ENCODE results near the gene APOBEC3A. TPM values are rescaled to one million over a fixed set of nuclear protein-coding genes. Genes with fewer than 3 reads are reported as not detected.
"Not testable (repeated sequence)": the region's sequence is repeated elsewhere in the genome, so short reads cannot be mapped to it uniquely, and the experiment has no call there.

The APOBEC3A gene
- total RNA-seq, 4 donors from 2014 or later = 0.29 to 0.39 TPM; not detected in 2

- peak; percentile 89 to 95 for DNase-seq (ENCODE audit: low spot score in 2 of 2)
- H3K4me3 ChIP-seq (ENCODE audit: low read depth, poor library complexity, severe bottlenecking) = peak within 1 kb of the TSS; percentile 25
- intact Hi-C loops (cut with DNase I; ENCODE audit: low total_unique reads) = no loop called here
- TF ChIP-seq CTCF (IDR thresholded peaks at IDR 0.05) (no peak), POLR2A (IDR thresholded peaks at IDR 0.05) (no peak)
- 7% methylated on average over 16 of the region's 16 CpGs; no CpG with 5 or more reads in 1 of the 2 donors for WGBS, 2 donors
Measured at GRCh38 chr22:38981992-38982927, 24.9 kb downstream of the APOBEC3A start, which contains the start of gene APOBEC3B. Gene APOBEC3B, plus strand, starts transcription at chr22:38982347. Its CDS starts 107 bp downstream, at chr22:38982454.

- no peak for DNase-seq (ENCODE audit: low spot score in 2 of 2)
- no peak overlapping the region for H3K4me3 ChIP-seq (ENCODE audit: low read depth, poor library complexity, severe bottlenecking)
- TF ChIP-seq CTCF (IDR thresholded peaks at IDR 0.05) (no peak), POLR2A (IDR thresholded peaks at IDR 0.05) (no peak)
- 93% methylated on average over 2 of the region's 2 CpGs; no CpG with 5 or more reads in 1 of the 2 donors for WGBS, 2 donors
- intact Hi-C loops (cut with DNase I; ENCODE audit: low total_unique reads) = no loop called here
Measured at GRCh38 chr22:38984224-38984623, 26.8 kb downstream of the APOBEC3A start.

DNA sequence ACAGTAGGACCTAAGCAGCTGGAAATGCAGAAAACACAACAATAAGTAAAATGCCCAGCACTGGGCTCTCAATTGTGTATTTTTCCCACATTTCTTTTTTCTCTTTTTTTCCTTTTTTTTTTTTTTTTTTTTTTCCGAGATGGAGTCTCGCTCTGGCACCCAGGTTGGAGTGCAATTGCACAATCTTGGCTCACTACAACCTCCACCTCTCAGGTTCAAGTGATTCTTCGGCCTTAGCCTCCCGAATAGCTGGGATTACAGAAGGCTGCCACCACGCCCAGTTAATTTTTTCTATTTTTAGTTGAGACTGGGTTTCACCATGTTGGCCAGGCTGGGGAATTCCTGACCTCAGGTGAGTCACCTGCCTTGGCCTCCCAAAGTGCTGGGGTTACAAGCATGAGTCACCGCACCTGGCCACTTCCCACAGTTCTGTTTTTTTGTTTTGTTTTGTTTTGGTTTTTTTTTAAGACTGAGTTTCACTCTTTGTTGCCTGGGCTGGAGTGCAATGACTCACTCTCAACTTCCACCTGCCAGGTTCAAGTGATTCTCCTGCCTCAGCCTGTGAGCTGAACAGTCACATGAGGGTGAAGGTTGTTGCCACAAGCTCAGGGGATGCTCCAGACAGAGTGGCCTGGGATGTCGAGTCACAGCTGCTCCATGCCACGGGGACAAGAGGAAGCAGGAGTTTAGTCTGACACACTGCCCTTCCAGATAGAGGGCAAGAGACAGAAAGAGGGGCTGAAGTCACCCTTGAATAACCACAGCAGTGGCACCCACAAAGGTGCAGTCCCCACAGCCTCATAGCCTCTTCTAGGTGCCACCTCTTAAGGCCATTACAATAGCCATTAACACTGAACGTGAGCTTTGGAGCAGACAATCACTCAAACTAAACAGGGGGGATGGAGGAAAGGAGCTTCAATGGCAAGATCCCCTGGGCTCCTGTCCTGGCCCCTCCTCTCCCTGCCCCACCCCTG, 27.7 kb downstream of the APOBEC3A start:
- peak in 1 of 2 donors; percentile 59 for DNase-seq (ENCODE audit: low spot score in 2 of 2)
- 45% methylated on average over 9 of the region's 9 CpGs; no CpG with 5 or more reads in 1 of the 2 donors for WGBS, 2 donors
- intact Hi-C loops (cut with DNase I; ENCODE audit: low total_unique reads); H3K4me3 ChIP-seq (ENCODE audit: low read depth, poor library complexity, severe bottlenecking): not testable (repeated sequence)

DNA sequence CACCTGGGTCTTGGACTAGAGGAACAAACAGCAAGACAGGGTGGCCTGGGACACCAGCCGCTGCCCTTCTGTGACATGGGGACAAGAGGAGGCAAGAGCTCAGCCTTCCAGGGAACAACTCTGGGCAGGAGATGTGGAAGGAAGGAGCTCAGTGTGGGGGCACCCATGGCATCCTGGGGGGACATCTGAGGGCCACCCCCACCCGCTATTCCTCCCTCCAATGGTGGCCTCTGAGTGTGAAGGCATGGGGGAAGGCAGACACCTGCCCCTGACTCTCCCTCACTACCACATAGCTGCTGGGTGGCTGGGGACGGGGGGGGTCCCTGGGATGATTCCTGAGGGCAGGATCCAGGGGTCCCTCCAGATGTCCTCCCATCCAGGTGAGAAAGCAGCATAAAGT, 29.2 kb downstream of the APOBEC3A start:
- no peak for DNase-seq (ENCODE audit: low spot score in 2 of 2)
- WGBS, 2 donors = 87% methylated on average over 2 of the region's 3 CpGs; no CpG with 5 or more reads in 1 of the 2 donors
- H3K4me3 ChIP-seq (ENCODE audit: low read depth, poor library complexity, severe bottlenecking) = no peak overlapping the region
- intact Hi-C loops (cut with DNase I; ENCODE audit: low total_unique reads) = no loop called here
- TF ChIP-seq CTCF (IDR thresholded peaks at IDR 0.05) (no peak), POLR2A (IDR thresholded peaks at IDR 0.05) (no peak)

GRCh38 chr22:38987171-38987895, 29.9 kb downstream of the APOBEC3A start:
- no peak for DNase-seq (ENCODE audit: low spot score in 2 of 2)
- intact Hi-C loops (cut with DNase I; ENCODE audit: low total_unique reads) = no loop called here
- H3K4me3 ChIP-seq (ENCODE audit: low read depth, poor library complexity, severe bottlenecking) = no peak overlapping the region
- no peak for TF ChIP-seq POLR2A (IDR thresholded peaks at IDR 0.05)
- TF ChIP-seq CTCF (IDR thresholded peaks at IDR 0.05) = no peak
- WGBS, 2 donors = 87% methylated on average over 8 of the region's 8 CpGs; no CpG with 5 or more reads in 1 of the 2 donors

Data from lower leg skin (tissue), 4 donors.